Fibroblast of the aortic adventitia (primary cell): Measurements from ENCODE around the gene ATP8A2. TPM values are rescaled to one million over a fixed set of nuclear protein-coding genes. Genes with fewer than 3 reads are reported as not detected.

ENCODE experiments used
- DNase-seq: peaks from one replicate; pipeline ENCODE4 v3.0.0-alpha.2; 2010; ENCODE audit warnings: low read depth
- H3K4me3 ChIP-seq: 2 replicates; pipeline ENCODE4 v1.5.1; 2011; ENCODE audit warnings: low read depth, mild to moderate bottlenecking, control low read depth, low read length, moderate library complexity
- CTCF ChIP-seq: IDR thresholded peaks from 2 replicates; pipeline ENCODE4 v1.5.1; 2011; ENCODE audit warnings: mild to moderate bottlenecking, low read length, control low read depth, inconsistent platforms; ENCODE audit not compliant: insufficient read depth
- total RNA-seq: library from RNA; depleted of rRNA; stranded (reverse); fragments of >200 nt; gene quantifications from 2 replicates; pipeline ENCODE4 v1.2.3, GENCODE V29; 2012; ENCODE audit warnings: low replicate concordance

ATP8A2 gene
- total RNA-seq, 1 donor: under 0.01 TPM

GRCh38 chr13:26051657-26052311 is 680.0 kb downstream of the ATP8A2 start, which contains the start of gene SHISA2:
SHISA2 (minus strand) TSS chr13:26052016; CDS start chr13:26050975, 1,041 bp downstream.
- DNase-seq: peak; percentile 19
- TF ChIP-seq CTCF: no peak
- H3K4me3 ChIP-seq: peak within 1 kb of the TSS; percentile 33

GRCh38 chr13:26052337-26052736 is 680.6 kb downstream of the ATP8A2 start:
- no peak for DNase-seq
- TF ChIP-seq CTCF: no peak
- no peak overlapping the region for H3K4me3 ChIP-seq

GRCh38 chr13:26053418-26053980 is 681.7 kb downstream of the ATP8A2 start:
- DNase-seq: no peak
- no peak overlapping the region for H3K4me3 ChIP-seq
- no peak for TF ChIP-seq CTCF

GRCh38 chr13:26054896-26055295 is 683.1 kb downstream of the ATP8A2 start:
- no peak for TF ChIP-seq CTCF
- no peak overlapping the region for H3K4me3 ChIP-seq

GRCh38 chr13:26058704-26059103 is 686.9 kb downstream of the ATP8A2 start:
- H3K4me3 ChIP-seq: no peak overlapping the region
- no peak for TF ChIP-seq CTCF
- no peak for DNase-seq

More at GRCh38 chr13:26054896-26055295, 683.1 kb downstream of the ATP8A2 start:
- DNase-seq: no peak

GRCh38 chr13:26060357-26060756 is 688.6 kb downstream of the ATP8A2 start:
- no peak for TF ChIP-seq CTCF
- DNase-seq: no peak
- H3K4me3 ChIP-seq: no peak overlapping the region
